Activated T-helper 17 cell treated with anti-CD3 and anti-CD28 coated beads, Interleukin-2, amount 50 U/mL, for 72 hours (primary cell): ENCODE data around the gene ACSS1. TPM values are rescaled to one million over a fixed set of nuclear protein-coding genes. Genes with fewer than 3 reads are reported as not detected.
"Not testable (repeated sequence)": the region's sequence is repeated elsewhere in the genome, so short reads cannot be mapped to it uniquely, and the experiment has no call there.

Experiments used
- ATAC-seq: fragments of 150-1000 bp; cut with Tn5 transposase; replicated peaks from 2 replicates; pipeline ENCODE4 v1.10.0; 2021; ENCODE audit warnings: mild to moderate bottlenecking, moderate library complexity
- H3K27ac Mint-ChIP-seq: one replicate; pipeline ENCODE4 v1.8.0; 2022; ENCODE audit warnings: mixed read lengths
- H3K27me3 Mint-ChIP-seq: one replicate; pipeline ENCODE4 v1.8.0; 2022; ENCODE audit warnings: mixed read lengths
- H3K36me3 Mint-ChIP-seq: one replicate; pipeline ENCODE4 v1.8.0; 2022; ENCODE audit warnings: low read depth, mild to moderate bottlenecking, mixed read lengths
- H3K4me1 Mint-ChIP-seq: one replicate; pipeline ENCODE4 v1.8.0; 2022; ENCODE audit warnings: mixed read lengths
- H3K4me3 Mint-ChIP-seq: one replicate; pipeline ENCODE4 v1.8.0; 2022; ENCODE audit warnings: mild to moderate bottlenecking, mixed read lengths
- H3K9me3 Mint-ChIP-seq: one replicate; pipeline ENCODE4 v1.8.0; 2022; ENCODE audit warnings: mixed read lengths
- total RNA-seq, 2 donors: library from RNA; stranded (reverse); gene quantifications; one replicate each; pipeline ENCODE4 v1.2.3, GENCODE V29; 2022

The ACSS1 gene
- total RNA-seq, 2 donors from 2014 or later, result 8.4 to 23.3 TPM

- not testable (repeated sequence) for H3K4me3 Mint-ChIP-seq, H3K9me3 Mint-ChIP-seq, H3K4me1 Mint-ChIP-seq, H3K27ac Mint-ChIP-seq, ATAC-seq, H3K27me3 Mint-ChIP-seq
- H3K36me3 Mint-ChIP-seq, result peaks cover 34% of the 10 kb centered on the region
These were observed 56.6 kb downstream of the ACSS1 start for GRCh38 chr20:25001323-25001722.

- no peaks in the 10 kb centered on the region for H3K4me1 Mint-ChIP-seq
- H3K36me3 Mint-ChIP-seq, result peaks cover 24% of the 10 kb centered on the region
- no peaks in the 10 kb centered on the region for H3K9me3 Mint-ChIP-seq
- ATAC-seq, result no peak
- no peaks in the 10 kb centered on the region for H3K27me3 Mint-ChIP-seq
- H3K27ac Mint-ChIP-seq, result peak overlapping the region; percentile 20
- no peak overlapping the region for H3K4me3 Mint-ChIP-seq
These were observed 57.6 kb downstream of the ACSS1 start for GRCh38 chr20:25000268-25000801.

- Mint-ChIP-seq H3K4me1 (no peaks in the 10 kb centered on the region), H3K27me3 (no peaks in the 10 kb centered on the region), H3K9me3 (no peaks in the 10 kb centered on the region), H3K36me3 (peaks cover 21% of the 10 kb centered on the region), H3K27ac (no peak overlapping the region), H3K4me3 (no peak overlapping the region)
- no peak for ATAC-seq
These were observed 58.4 kb downstream of the ACSS1 start for GRCh38 chr20:24999568-24999967.

- ATAC-seq, result no peak
- Mint-ChIP-seq H3K27me3 (no peaks in the 10 kb centered on the region), H3K4me3 (no peak overlapping the region), H3K9me3 (no peaks in the 10 kb centered on the region), H3K4me1 (peaks cover 4% of the 10 kb centered on the region), H3K27ac (peak overlapping the region; percentile 2), H3K36me3 (peaks cover 14% of the 10 kb centered on the region)
These were observed 59.1 kb downstream of the ACSS1 start for GRCh38 chr20:24998631-24999445.

- Mint-ChIP-seq H3K27me3 (no peaks in the 10 kb centered on the region), H3K4me1 (peaks cover 9% of the 10 kb centered on the region), H3K36me3 (peaks cover 7% of the 10 kb centered on the region), H3K27ac (no peak overlapping the region), H3K9me3 (no peaks in the 10 kb centered on the region), H3K4me3 (no peak overlapping the region)
- no peak for ATAC-seq
These were observed 59.8 kb downstream of the ACSS1 start for GRCh38 chr20:24998121-24998520.

GRCh38 chr20:24996449-24997377, 61.2 kb downstream of the ACSS1 start:
- Mint-ChIP-seq H3K27me3 (no peaks in the 10 kb centered on the region), H3K9me3 (no peaks in the 10 kb centered on the region), H3K36me3 (peaks cover 6% of the 10 kb centered on the region), H3K4me1 (peaks cover 9% of the 10 kb centered on the region), H3K27ac (no peak overlapping the region), H3K4me3 (no peak overlapping the region)
- no peak for ATAC-seq

- Mint-ChIP-seq H3K9me3 (no peaks in the 10 kb centered on the region), H3K4me1 (peaks cover 17% of the 10 kb centered on the region), H3K36me3 (peaks cover 6% of the 10 kb centered on the region), H3K27me3 (no peaks in the 10 kb centered on the region), H3K4me3 (no peak overlapping the region), H3K27ac (no peak overlapping the region)
- no peak for ATAC-seq
These were observed 62.0 kb downstream of the ACSS1 start for GRCh38 chr20:24995741-24996448.

GRCh38 chr20:24994470-24995368, 63.2 kb downstream of the ACSS1 start:
- H3K27ac Mint-ChIP-seq, result peak overlapping the region; percentile 95
- peak; percentile 14 for ATAC-seq
- no peaks in the 10 kb centered on the region for H3K27me3 Mint-ChIP-seq
- H3K4me1 Mint-ChIP-seq, result peaks cover 27% of the 10 kb centered on the region
- H3K4me3 Mint-ChIP-seq, result peak overlapping the region; percentile 98
- peaks cover 10% of the 10 kb centered on the region for H3K36me3 Mint-ChIP-seq
- no peaks in the 10 kb centered on the region for H3K9me3 Mint-ChIP-seq

- Mint-ChIP-seq H3K4me1 (peaks cover 28% of the 10 kb centered on the region), H3K27me3 (no peaks in the 10 kb centered on the region), H3K9me3 (no peaks in the 10 kb centered on the region), H3K36me3 (peaks cover 10% of the 10 kb centered on the region), H3K27ac (peak overlapping the region; percentile 95), H3K4me3 (peak overlapping the region; percentile 98)
- no peak for ATAC-seq
These were observed 63.8 kb downstream of the ACSS1 start for GRCh38 chr20:24994186-24994465.

- no peak for ATAC-seq
- Mint-ChIP-seq H3K36me3 (peaks cover 10% of the 10 kb centered on the region), H3K27ac (peak overlapping the region; percentile 95), H3K4me3 (peak overlapping the region; percentile 98), H3K4me1 (peaks cover 34% of the 10 kb centered on the region), H3K27me3 (no peaks in the 10 kb centered on the region), H3K9me3 (no peaks in the 10 kb centered on the region)
These were observed 64.4 kb downstream of the ACSS1 start for GRCh38 chr20:24993337-24994185.

GRCh38 chr20:24992487-24993205, 65.3 kb downstream of the ACSS1 start, which contains the start of gene APMAP:
APMAP (minus strand) TSS chr20:24992751; CDS start chr20:24992688, 63 bp downstream.
- peak; percentile 98 for ATAC-seq
- Mint-ChIP-seq H3K9me3 (no peaks in the 10 kb centered on the region), H3K36me3 (peaks cover 10% of the 10 kb centered on the region), H3K4me3 (peak within 1 kb of the TSS; percentile 98), H3K27ac (peak within 1 kb of the TSS; percentile 95), H3K4me1 (peaks cover 42% of the 10 kb centered on the region), H3K27me3 (no peaks in the 10 kb centered on the region)

- peak; percentile 22 for ATAC-seq
- H3K4me1 Mint-ChIP-seq, result peaks cover 49% of the 10 kb centered on the region
- peak overlapping the region; percentile 98 for H3K4me3 Mint-ChIP-seq
- no peaks in the 10 kb centered on the region for H3K9me3 Mint-ChIP-seq
- H3K36me3 Mint-ChIP-seq, result peaks cover 10% of the 10 kb centered on the region
- no peaks in the 10 kb centered on the region for H3K27me3 Mint-ChIP-seq
- H3K27ac Mint-ChIP-seq, result peak overlapping the region; percentile 95
These were observed 65.9 kb downstream of the ACSS1 start for GRCh38 chr20:24991897-24992486.
